GM18498 (cell line): ENCODE measurements around the gene SMIM15.
A peak's percentile ranks its signal among the peaks of the same experiment; 100 is the strongest.
"Not testable (repeated sequence)": the region's sequence is repeated elsewhere in the genome, so short reads cannot be mapped to it uniquely, and the experiment has no call there.

ENCODE experiments used
- ATAC-seq: cut with Tn5 transposase; IDR thresholded peaks from one replicate; pipeline ENCODE4 v1.9.1; 2021; ENCODE audit warnings: mild to moderate bottlenecking, moderate library complexity; ENCODE audit not compliant: unreplicated experiment

The SMIM15 gene, protein sequence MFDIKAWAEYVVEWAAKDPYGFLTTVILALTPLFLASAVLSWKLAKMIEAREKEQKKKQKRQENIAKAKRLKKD

DNA sequence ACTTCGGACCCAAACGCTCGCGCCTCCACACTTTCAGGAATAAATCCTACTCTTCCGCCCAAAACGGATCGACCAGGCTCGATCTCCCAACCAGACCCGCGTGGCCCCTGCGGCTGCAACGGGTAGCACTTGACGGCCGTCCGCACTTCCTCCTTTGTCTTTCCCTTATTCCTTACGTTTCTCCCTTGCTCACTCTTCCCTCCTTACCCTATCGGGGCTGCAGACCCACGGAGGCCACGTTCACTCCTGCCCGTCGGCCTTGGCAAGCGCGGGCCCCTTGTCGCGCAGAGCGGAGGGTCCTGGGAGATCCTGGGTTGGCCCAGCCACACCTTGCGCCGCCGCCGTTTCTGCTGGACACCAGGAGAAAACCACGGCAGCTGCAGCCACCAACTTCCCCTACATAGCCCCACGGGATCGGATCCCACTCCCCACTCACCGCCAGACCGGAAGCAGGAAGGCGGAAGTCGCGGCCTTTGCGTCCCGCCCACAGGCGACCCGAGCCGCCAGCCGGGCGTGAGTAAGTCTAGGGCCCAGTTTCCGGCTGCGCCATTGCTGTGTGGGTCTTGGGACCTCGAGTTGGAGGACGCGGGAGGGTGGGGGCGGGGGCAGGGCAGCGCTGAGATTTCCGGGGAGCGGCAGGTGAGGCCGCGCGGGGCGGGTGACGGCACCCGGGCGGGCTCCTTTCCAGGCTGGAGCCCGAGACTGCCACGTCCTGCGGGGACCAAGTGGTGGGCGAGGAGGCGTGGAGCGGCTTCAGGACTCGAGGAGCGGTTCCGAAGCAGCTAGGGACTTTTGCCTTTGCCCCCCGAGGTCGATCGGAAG, at the start of gene SMIM15:
SMIM15 (minus strand) TSS at position 459 of the 822 bp plus-strand sequence. CDS start 2,297 bp downstream, outside the sequence.
- ATAC-seq, result peak; percentile 98

DNA sequence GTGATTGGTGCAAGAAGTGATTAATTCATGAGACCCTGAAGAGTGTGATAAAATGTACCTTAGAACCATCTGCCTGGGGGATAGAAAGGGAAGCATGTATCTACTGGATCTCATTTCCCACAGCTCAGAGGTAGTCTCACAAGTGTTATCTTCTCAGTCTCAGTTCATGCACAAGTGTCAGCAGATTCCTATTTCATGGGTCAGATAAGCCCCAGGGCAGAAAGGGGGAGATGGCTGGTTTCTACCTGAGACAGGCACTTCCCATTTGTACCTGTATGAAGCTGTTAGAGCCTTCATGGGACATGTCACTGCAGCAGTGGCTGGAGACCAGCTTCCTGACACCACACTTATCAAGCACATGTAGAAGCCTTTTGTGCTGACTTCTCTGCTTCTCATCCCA, 45.6 kb upstream of the SMIM15 start:
- ATAC-seq, result no peak

DNA sequence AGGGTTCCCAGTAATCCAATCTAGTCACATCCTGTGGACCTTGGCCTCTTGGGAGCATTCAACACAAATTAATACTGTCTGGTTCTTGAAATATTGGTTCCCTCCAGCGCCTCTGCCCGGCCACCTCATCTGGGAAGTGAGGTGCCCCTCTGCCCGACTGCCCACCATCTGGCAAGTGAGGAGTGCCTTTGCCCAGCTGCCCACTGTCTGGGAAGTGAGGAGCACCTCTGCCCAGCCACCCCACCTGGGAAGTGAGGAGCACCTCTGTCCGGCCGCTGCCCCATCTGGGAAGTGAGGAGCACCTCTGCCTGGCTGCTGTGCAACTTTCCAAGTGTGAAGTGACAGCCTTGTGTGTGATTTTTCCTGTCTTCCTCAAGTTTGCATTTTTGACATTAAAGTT, 42.7 kb upstream of the SMIM15 start:
- no peak for ATAC-seq

DNA sequence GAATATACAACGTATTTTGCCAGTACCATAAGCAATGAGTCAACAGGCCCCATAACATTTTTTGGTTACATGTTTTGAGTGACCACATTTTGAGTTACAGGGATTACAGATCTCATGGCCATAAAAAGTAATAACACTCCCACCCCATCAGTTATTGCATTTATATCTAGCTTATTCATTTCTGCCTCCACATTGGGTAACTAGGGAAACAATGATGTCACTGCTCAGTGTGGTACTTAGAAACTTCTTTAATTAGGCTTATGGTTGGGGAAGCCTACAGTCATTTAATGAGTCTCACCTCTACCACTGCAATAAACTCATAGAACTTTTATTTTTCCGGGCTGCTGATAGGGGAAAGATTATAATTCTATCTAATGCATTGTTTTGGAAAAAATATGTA, 39.9 kb upstream of the SMIM15 start:
- ATAC-seq, result no peak

DNA sequence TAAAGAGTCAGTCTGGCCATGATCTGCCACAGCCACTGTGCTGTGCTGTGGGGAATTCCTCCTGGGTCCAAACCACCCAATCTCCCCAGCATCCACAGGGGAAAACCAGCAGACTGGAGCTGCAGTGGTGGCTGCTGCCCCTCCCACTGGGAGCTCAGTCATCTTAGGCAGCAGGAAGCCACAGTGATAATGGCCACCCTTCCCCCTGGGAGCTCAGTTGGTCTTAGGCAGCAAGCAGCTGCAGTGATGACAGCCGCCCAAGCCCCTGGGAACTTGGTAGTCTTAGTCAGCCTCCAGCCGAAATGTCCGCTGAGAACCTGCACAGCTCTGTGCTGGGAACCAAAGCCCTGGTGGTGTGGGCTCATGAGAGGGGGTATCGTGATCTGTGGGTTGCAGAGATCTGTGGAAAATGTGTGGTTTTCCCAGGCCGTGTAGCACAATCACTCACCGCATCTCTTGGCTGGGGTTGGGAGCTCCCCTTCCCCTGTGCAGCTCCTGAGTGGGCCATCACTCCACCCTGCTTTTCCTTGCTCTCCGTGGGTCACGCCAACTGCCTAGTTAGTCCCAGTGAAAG, 38.4 kb upstream of the SMIM15 start:
- no peak for ATAC-seq

DNA sequence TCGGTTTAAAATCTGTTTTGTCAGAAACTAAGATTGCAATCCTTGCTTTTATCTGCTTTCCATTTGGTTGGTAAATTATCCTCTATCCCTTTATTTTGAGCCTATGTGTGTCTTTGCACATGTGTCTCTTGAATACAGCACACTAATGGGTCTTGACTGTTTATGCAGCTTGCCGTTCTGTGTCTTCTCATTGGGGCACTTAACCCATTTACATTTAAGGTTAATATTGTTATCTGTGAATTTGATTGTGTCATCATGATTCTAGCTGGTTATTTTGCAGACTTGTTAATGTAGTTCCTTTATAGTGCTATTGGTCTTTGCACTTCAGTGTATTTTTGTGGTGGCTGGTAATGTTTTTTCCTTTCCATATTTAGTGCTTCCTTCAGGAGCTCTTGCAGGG, 36.3 kb upstream of the SMIM15 start:
- no peak for ATAC-seq

DNA sequence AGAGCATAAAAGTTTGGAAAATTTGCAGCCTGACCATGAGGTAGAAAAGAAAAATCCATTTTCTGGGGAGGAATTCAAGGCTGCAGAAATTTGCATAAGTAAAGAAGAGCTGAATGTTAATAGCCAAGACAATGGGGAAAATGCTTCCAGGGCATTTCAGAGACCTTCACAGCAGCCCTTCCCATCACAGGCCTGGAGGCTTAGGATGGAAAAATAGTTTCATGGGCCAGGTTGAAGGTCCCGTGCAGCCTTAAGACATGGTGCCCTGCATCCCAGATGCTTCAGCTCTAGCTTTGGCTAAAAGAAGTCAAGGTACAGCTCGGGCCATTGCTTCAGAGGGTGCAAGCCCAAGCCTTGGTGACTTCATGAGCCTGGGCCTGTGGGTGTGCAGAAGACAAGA, 25.6 kb upstream of the SMIM15 start:
- ATAC-seq, result not testable (repeated sequence)

DNA sequence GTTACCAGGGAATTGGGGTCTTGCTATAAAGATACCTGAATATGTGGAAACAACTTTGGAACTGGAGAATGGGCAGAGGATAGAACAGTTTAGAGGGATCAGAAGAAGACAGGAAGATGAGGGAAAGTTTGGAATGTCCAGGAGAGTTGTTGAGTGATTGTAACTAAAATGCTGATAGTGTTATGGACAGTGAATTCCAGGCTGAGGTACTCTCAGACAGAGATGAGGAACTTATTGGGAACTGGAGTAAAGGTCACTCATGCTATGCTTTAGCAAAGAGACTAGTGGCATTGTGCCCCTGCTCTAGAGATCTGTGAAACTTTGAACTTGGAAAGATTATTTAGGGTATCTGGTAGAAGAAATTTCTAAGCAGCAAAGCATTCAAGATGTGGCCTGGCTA, 25.1 kb upstream of the SMIM15 start:
- ATAC-seq, result not testable (repeated sequence)

DNA sequence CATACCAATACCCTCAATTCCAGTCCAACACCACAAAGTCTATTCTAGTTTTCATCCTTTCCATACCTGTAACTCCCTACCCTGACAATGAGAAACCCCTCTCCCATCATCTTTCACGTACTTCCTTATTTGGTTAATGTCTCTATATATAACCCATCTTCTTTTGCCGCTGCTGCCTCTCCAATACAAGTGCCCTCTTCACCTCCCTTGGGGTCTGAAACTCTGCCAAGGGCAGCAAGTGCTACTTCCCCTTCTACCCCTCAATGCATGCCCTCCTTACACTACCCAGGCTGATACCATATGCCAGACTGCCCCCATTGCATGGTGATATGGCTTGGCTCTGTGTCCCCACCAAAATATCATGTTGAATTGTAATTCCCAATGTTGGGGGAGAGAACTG, 24.4 kb upstream of the SMIM15 start:
- ATAC-seq, result no peak

DNA sequence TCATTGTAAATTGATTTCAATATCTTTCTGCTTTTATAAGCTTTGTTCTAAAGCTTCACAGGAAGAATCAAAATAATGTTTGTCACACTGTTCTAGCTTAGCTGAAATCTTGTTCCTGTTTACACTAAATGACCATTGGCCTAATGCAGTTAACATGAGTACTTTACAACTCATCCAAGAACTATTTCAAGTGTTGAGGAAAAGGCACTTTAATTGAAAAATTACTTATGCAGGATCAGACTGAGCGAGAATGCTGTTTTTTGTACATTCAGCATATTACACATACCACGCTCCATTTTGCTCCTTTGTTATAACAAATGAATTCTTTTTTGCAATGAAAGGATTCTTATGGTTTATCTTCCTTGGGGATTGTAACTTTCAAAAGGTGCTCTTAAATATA, 22.4 kb upstream of the SMIM15 start:
- no peak for ATAC-seq

DNA sequence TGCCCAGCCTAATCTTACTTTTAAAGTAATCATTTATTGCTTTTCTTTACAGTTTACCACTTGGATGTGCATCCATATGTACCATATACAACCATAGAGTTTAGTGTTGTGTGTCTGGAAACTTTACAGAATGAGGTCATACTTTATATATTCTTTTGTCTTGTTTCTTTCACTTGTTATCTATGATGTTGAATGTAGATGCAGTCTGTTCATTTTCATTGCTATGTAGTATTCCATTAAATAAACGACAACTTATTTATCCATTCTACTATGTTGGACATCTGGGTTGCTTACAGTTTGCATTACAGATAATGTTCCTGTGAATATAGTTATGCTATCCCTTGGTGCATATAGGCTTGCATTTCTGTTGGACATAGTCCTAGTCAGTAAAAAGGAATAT, 21.3 kb upstream of the SMIM15 start:
- no peak for ATAC-seq

DNA sequence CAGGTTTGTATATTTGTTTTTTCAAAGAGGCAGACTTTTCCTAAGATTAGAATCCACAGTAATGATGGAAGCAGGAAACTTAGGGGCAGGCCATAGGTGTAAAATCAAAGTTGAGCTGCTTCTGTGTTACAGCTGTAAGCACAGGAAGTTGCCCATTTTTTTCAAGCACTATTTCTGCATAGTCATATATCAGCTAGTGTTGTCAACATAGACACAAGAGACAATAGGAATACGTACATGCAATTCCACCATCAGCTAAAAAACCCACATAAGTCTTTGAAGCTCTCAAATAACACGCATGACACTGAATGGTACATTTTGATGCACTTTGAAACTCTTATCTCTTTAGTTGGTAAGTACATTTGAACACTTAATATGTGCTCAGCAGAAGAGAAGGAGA, 20.2 kb upstream of the SMIM15 start:
- ATAC-seq, result no peak

DNA sequence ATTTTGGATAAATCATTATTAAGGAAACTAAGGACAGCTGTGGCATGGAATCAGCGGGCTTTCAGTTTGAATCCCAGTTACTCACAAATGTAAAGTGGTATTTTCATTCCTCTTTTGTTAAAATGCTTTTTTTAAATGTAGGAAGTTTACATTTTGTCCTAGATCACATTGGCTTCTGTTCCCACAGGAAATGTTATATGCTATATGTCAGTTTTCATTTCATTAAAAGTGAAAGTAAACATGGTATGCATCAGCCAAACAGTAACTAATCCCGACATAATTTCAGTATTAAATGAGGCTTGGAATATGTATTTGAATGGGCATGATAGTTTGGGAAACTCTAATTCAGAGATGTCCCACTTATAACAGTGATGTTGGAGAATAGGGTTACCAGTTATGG, 18.6 kb upstream of the SMIM15 start:
- ATAC-seq, result no peak

DNA sequence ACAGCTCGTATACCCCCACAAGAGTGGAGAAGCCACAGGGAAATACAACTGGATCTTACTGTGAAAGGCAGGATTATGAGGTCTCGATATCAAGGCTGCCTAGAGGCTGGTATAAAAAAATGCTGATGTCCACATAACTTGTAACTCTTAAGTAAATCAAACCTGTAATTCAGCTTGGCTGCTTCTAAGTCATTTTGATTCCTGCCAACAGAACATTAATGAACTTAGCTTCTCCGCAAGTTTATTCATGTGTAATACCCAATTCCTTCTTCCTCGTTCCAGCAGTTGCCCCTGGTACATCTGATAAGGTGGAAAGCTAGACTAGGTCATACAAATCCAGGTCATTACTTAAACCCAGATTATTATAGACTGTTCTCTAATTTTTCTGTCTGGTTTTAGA, 16.4 kb upstream of the SMIM15 start:
- ATAC-seq, result no peak

DNA sequence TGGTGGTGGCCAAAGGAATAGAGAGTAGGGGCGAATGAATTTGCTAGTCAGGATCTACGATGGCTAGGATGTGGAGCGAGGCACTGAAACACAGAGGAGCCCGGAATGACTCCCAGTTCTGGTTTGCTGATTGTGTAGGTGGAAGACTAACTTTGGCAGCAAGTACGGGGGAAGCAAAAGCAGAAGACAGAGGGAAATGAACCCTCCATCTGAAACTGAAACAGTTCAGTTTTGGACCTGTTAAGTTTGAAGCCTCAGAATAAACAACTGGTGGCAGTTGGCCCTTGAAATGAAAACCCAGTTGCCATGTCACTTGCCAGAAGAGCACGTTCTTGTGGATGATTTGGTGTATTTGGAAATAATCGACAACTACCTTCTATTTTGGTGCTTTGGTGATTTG, 15.4 kb upstream of the SMIM15 start:
- ATAC-seq, result peak; percentile 96

DNA sequence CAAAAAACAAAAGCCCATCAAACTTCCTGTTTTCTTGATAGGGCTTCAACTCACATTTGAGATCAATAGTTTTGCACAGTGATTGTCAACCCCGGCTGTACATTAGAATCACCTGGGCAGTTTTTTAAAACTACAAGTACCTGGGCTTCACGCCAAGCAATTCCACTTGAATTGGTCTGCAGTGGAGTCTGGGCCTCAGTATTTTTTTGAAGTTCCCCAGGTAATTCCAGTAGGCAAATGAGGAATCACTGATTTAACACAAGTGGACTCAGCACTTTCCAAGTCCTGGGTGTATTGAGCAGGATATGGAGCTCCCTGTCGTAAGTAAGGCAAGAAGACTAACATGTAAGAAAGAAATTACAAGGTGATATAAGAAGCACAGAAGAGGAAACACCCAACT, 14.8 kb upstream of the SMIM15 start:
- ATAC-seq, result no peak

DNA sequence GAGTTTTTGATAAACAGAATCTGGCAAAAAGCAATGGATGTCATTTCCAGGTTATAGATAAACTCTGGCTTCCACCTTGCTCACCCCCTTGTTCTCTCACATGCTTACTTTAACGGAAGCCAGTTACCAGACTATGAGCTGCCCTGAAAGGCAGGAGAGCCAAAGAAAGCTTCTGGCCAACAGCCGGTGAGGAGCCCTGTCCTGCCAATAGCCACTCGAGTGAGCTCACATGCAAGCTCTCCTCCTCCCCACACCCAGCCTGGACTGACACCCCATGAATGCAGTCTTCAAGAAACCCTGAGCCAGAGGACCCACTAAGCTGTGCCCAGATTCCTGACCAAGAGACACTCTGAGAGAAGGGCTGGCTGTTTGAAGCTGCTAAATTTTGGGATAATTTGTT, 14.4 kb upstream of the SMIM15 start:
- ATAC-seq, result no peak

DNA sequence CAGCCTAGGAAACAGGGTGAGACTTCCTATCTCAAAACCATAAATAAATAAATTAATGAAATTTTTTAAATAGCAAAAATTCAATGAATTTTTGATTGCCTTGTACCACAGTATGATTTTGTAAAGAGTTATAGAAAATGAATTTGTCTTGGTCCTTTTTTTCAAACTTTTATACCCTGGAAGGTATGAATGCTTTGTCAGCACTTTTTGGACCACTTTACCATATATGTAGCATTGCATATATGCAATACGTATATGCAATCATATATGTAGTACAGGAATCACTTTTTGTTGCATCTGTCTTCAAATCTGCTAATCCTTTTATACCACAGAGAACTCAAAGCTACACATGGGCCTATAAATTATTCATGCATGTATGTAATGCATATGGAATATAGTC, 9.2 kb upstream of the SMIM15 start:
- no peak for ATAC-seq

DNA sequence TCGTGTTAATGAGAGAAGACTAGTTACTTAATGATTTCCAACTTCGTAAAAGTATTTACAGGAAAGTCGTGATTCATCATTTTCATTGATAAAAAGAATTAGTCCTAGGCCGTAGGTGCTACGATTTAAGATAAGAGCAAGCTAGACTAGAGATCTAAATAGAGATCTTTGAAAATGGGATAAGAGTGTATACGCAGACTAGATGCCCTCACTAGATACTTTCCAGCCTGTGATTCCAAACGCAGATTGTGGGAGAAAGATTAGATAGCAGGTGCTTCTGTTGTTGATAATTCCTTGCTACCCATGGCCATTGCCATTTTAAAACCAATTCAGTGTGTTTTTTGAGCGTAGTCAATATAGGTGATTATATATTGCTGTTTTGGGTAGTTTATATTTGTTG, 6.7 kb upstream of the SMIM15 start:
- ATAC-seq, result no peak

DNA sequence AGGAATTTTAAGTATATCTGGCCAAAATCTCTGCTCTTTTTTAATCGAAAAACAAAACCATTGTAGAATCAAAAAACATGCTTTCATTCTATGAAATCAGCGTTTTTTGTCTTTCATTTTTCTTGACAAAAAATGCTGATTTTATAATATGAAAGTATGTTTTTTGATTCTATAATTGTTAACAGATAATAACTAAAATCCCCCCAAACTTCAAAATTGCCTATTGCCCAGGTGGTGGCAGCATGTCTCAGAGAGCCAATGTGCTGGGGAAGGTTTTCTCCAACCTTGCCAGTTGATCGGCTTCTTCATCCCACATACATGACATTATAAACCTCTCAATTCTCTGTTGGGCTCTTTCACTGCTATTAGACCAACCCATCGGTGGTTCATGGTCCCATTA, 5.1 kb upstream of the SMIM15 start:
- ATAC-seq, result no peak

DNA sequence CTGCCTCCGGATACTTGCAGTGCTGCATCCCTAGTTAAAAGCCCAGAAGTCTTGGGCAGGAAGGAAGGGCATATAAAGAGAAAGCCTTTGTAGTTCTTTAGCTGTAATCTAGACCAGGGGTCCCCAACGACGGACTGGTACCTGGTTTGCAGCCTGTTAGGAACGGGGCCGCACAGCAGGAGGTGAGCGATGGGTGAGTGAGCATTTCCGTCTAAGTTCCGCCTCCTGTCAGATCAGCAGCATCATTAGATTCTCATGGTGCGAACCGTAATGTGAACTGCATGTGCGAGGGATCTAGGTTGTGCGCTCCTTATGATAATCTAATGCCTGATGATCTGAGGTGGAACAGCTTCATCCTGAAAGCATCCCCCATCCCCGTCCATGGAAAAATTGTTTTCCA, 1.6 kb upstream of the SMIM15 start:
- ATAC-seq, result no peak

DNA sequence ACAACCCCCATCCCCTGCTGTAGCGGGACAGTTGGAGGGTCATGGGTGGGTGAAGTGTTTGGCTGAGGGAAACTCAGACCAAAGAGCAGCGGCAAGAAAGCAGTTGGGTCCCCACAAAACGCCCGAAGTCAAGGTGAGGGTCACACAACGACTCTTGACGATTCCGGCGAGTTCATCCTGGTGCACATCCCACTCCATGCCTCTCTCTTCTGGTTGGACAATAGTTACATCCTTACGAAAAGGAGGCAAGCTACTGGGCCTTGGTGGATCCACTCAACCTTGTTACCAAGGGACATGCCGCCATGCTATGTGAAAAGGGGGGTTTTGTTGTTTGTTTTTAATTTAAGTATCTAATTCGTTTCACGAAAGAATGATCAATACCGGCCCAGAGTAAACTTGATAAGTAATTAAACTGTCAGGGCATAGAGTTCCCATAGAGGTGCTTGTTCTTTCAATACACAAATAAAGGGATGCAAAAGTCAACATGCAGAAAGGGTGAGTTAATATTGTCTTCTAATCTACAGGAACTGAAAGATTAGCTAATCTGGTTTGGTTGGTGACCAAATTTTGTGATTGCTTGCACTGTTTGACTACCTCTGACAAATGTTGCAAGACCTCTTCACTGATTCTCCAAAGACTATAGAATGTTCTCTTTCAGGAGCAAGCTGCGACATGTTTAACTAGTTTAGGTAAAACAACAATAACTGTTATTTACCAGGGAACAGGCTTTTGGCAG, 732 bp upstream of the SMIM15 start:
- no peak for ATAC-seq
